Gastroesophageal sphincter (tissue), 3 donors: ENCODE data around the gene CROCC2.
"Not testable (repeated sequence)": the region's sequence is repeated elsewhere in the genome, so short reads cannot be mapped to it uniquely, and the experiment has no call there.

Source experiments
- EP300 ChIP-seq: sonication (generic); formaldehyde crosslinking; IDR thresholded peaks from one replicate; pipeline ENCODE4 v1.6.1; 2017; ENCODE audit warnings: antibody characterized with exemption, mild to moderate bottlenecking
- POLR2A ChIP-seq, 2 donors: fragments of 450-650 bp; IDR thresholded peaks; one replicate each; pipeline ENCODE4 v1.6.1; 2017; ENCODE audit warnings: antibody characterized with exemption in 2 of 2, mild to moderate bottlenecking in 2 of 2, moderate library complexity in 1 of 2
- POLR2AphosphoS5 ChIP-seq: sonication (generic); formaldehyde crosslinking; IDR thresholded peaks from one replicate; pipeline ENCODE4 v1.6.1; 2017; ENCODE audit warnings: antibody characterized with exemption
- TF ChIP-seq, protein P1 (sequence below), 4 experiments: fragments of 200-600 bp in 2 of 4; fragments of 450-650 bp in 2 of 4; sonication (generic) in 1 of 4; IDR thresholded peaks; one replicate each; pipeline ENCODE4 v1.5.1; 2017 to 2019; ENCODE audit warnings: antibody characterized with exemption in 4 of 4, mild to moderate bottlenecking in 2 of 4, moderate library complexity in 2 of 4

DNA sequence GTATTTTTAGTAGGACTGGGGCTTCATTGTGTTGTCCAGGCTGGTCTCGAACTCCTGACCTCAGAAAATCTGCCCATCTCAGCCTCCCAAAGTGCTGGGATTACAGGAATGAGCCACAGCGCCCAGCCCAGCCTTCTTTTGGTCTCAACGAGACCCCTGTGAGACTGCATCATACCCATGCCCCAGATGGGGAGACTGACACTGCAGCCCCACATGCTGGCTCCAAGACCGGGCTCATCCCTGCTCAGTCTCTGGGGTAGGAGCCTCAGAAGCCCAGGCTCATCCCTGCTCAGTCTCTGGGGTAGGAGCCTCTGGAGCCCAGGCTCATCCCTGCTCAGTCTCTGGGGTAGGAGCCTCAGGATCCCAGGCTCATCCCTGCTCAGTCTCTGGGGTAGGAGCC lies 69.8 kb downstream of the CROCC2 start:
- TF ChIP-seq, protein P1, sequence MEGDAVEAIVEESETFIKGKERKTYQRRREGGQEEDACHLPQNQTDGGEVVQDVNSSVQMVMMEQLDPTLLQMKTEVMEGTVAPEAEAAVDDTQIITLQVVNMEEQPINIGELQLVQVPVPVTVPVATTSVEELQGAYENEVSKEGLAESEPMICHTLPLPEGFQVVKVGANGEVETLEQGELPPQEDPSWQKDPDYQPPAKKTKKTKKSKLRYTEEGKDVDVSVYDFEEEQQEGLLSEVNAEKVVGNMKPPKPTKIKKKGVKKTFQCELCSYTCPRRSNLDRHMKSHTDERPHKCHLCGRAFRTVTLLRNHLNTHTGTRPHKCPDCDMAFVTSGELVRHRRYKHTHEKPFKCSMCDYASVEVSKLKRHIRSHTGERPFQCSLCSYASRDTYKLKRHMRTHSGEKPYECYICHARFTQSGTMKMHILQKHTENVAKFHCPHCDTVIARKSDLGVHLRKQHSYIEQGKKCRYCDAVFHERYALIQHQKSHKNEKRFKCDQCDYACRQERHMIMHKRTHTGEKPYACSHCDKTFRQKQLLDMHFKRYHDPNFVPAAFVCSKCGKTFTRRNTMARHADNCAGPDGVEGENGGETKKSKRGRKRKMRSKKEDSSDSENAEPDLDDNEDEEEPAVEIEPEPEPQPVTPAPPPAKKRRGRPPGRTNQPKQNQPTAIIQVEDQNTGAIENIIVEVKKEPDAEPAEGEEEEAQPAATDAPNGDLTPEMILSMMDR (IDR thresholded peaks at IDR 0.05) = not testable (repeated sequence)
- TF ChIP-seq EP300; POLR2A (IDR thresholded peaks at IDR 0.05); POLR2AphosphoS5: not testable (repeated sequence)
